Retinal pigment epithelial cell (primary cell): ENCODE data around the gene TERB1.

Experiments
- DNase-seq: peaks from one replicate; pipeline ENCODE4 v3.0.0-alpha.2; 2010; ENCODE audit warnings: low read depth
- H3K4me3 ChIP-seq: 2 replicates; pipeline ENCODE4 v1.5.1; 2011; ENCODE audit warnings: mild to moderate bottlenecking, low read length, control low read depth, moderate library complexity
- CTCF ChIP-seq: conservative IDR thresholded peaks from 2 replicates; pipeline ENCODE4 v1.5.1; 2011; ENCODE audit warnings: low read depth, low read length, control low read depth, inconsistent platforms

TERB1 gene

GRCh38 chr16:66846831-66847230, 45.4 kb upstream of the TERB1 start:
- H3K4me3 ChIP-seq, result no peak overlapping the region
- no peak for DNase-seq
- no peak for TF ChIP-seq CTCF

- H3K4me3 ChIP-seq, result no peak overlapping the region
- TF ChIP-seq CTCF, result no peak
- no peak for DNase-seq
Measured at GRCh38 chr16:66846266-66846665, 44.9 kb upstream of the TERB1 start.

- DNase-seq, result no peak
- no peak overlapping the region for H3K4me3 ChIP-seq
- TF ChIP-seq CTCF, result no peak
Measured at GRCh38 chr16:66845791-66846221, 44.4 kb upstream of the TERB1 start.

GRCh38 chr16:66845080-66845410, 43.7 kb upstream of the TERB1 start:
- peak overlapping the region; percentile 28 for H3K4me3 ChIP-seq
- no peak for DNase-seq
- TF ChIP-seq CTCF, result no peak

- DNase-seq, result no peak
- TF ChIP-seq CTCF, result no peak
- H3K4me3 ChIP-seq, result peak within 1 kb of the TSS; percentile 51
Measured at GRCh38 chr16:66844342-66845079, 43.1 kb upstream of the TERB1 start, which contains the start of gene CA7. Gene CA7, plus strand, starts transcription at chr16:66844414. Its CDS starts 74 bp downstream, at chr16:66844488.

- TF ChIP-seq CTCF, result no peak
- H3K4me3 ChIP-seq, result peak overlapping the region; percentile 51
- no peak for DNase-seq
Measured at GRCh38 chr16:66844009-66844341, 42.6 kb upstream of the TERB1 start.

- no peak overlapping the region for H3K4me3 ChIP-seq
- DNase-seq, result no peak
- no peak for TF ChIP-seq CTCF
Measured at GRCh38 chr16:66843191-66843590, 41.8 kb upstream of the TERB1 start.
